ENCODE measurements around the gene AMPH.
"Not testable (repeated sequence)": the region's sequence is repeated elsewhere in the genome, so short reads cannot be mapped to it uniquely, and the experiment has no call there.

The AMPH gene

GRCh38 chr7:38354271-38354851 lies 276.8 kb downstream of the AMPH start:
- not testable (repeated sequence) for DNase-seq (ENCODE audit: low read depth in 2 of 3, low spot score in 1 of 3)

GRCh38 chr7:38353431-38353881 lies 277.7 kb downstream of the AMPH start:
- not testable (repeated sequence) for DNase-seq (ENCODE audit: low read depth in 2 of 3, low spot score in 1 of 3)

- no peak for DNase-seq (ENCODE audit: low read depth in 2 of 3, low spot score in 1 of 3)
These were observed 279.6 kb downstream of the AMPH start for GRCh38 chr7:38351601-38352000.

GRCh38 chr7:38350777-38351176 lies 280.4 kb downstream of the AMPH start:
- DNase-seq (ENCODE audit: low read depth in 2 of 3, low spot score in 1 of 3) = not testable (repeated sequence)

- DNase-seq (ENCODE audit: low read depth in 2 of 3, low spot score in 1 of 3) = not testable (repeated sequence)
These were observed 281.1 kb downstream of the AMPH start for GRCh38 chr7:38349869-38350583.

GRCh38 chr7:38349126-38349795 lies 281.9 kb downstream of the AMPH start:
- not testable (repeated sequence) for DNase-seq (ENCODE audit: low read depth in 2 of 3, low spot score in 1 of 3)

GRCh38 chr7:38345299-38346172 lies 285.6 kb downstream of the AMPH start:
- DNase-seq (ENCODE audit: low read depth in 2 of 3, low spot score in 1 of 3) = not testable (repeated sequence)

- not testable (repeated sequence) for DNase-seq (ENCODE audit: low read depth in 2 of 3, low spot score in 1 of 3)
These were observed 286.4 kb downstream of the AMPH start for GRCh38 chr7:38344741-38345140.

GRCh38 chr7:38342135-38342534 lies 289.0 kb downstream of the AMPH start:
- DNase-seq (ENCODE audit: low read depth in 2 of 3, low spot score in 1 of 3) = not testable (repeated sequence)

- DNase-seq (ENCODE audit: low read depth in 2 of 3, low spot score in 1 of 3) = not testable (repeated sequence)
These were observed 289.9 kb downstream of the AMPH start for GRCh38 chr7:38341172-38341705.

- no peak for DNase-seq (ENCODE audit: low read depth in 2 of 3, low spot score in 1 of 3)
These were observed 291.0 kb downstream of the AMPH start for GRCh38 chr7:38339953-38340819.

GRCh38 chr7:38336148-38336515 lies 295.0 kb downstream of the AMPH start:
- not testable (repeated sequence) for DNase-seq (ENCODE audit: low read depth in 2 of 3, low spot score in 1 of 3)

GRCh38 chr7:38335492-38336147 lies 295.6 kb downstream of the AMPH start:
- DNase-seq (ENCODE audit: low read depth in 2 of 3, low spot score in 1 of 3) = peak; percentile 70 to 74 (median 73)

- DNase-seq (ENCODE audit: low read depth in 2 of 3, low spot score in 1 of 3) = no peak
These were observed 296.1 kb downstream of the AMPH start for GRCh38 chr7:38335128-38335491.

GRCh38 chr7:38334163-38334562 lies 297.0 kb downstream of the AMPH start:
- no peak for DNase-seq (ENCODE audit: low read depth in 2 of 3, low spot score in 1 of 3)
